GM12878 (cell line): Measurements from ENCODE around the gene GOLPH3. TPM values are rescaled to one million over a fixed set of nuclear protein-coding genes. Genes with fewer than 3 reads are reported as not detected.

Source experiments
- ATF2 ChIP-seq: IDR thresholded peaks from 2 replicates; pipeline ENCODE4 v1.6.1; 2012; ENCODE audit warnings: low read length, inconsistent platforms
- CBX5 ChIP-seq: sonication (generic); IDR thresholded peaks from 2 replicates; pipeline ENCODE4 v1.6.1; 2016; ENCODE audit warnings: low read depth, moderate library complexity, mild to moderate bottlenecking, inconsistent platforms
- DPF2 ChIP-seq: fragments of 450-650 bp; IDR thresholded peaks from 2 replicates; pipeline ENCODE4 v1.6.1; 2017; ENCODE audit warnings: mild to moderate bottlenecking
- FOXM1 ChIP-seq: IDR thresholded peaks from 2 replicates; pipeline ENCODE4 v1.6.1; 2012; ENCODE audit warnings: low read depth, mild to moderate bottlenecking, inconsistent platforms, low read length, moderate library complexity
- HCFC1 ChIP-seq: fragments of 150-350 bp; IDR thresholded peaks from 2 replicates; pipeline ENCODE4 v1.6.1; 2014; ENCODE audit warnings: low read length
- IRF3 ChIP-seq: fragments of 450-650 bp; IDR thresholded peaks from 2 replicates; pipeline ENCODE4 v1.6.1; 2014; ENCODE audit warnings: mild to moderate bottlenecking
- KAT2A ChIP-seq: conservative IDR thresholded peaks from 2 replicates; pipeline ENCODE4 v1.6.1; 2011; ENCODE audit warnings: low read depth, low read length; ENCODE audit not compliant: control insufficient read depth
- MEF2B ChIP-seq: fragments of 450-650 bp; IDR thresholded peaks from 2 replicates; pipeline ENCODE4 v1.6.1; 2018; ENCODE audit warnings: mild to moderate bottlenecking, moderate library complexity; ENCODE audit not compliant: partially characterized antibody, poor library complexity, severe bottlenecking
- MXI1 ChIP-seq: fragments of 150-350 bp; IDR thresholded peaks from 2 replicates; pipeline ENCODE4 v1.6.1; 2011; ENCODE audit warnings: low read depth, mild to moderate bottlenecking, inconsistent platforms, low read length, improper control_type of control experiment
- RBBP5 ChIP-seq: fragments of 200-600 bp; sonication (generic); conservative IDR thresholded peaks from 2 replicates; pipeline ENCODE4 v1.6.1; 2016
- RFX5 ChIP-seq: IDR thresholded peaks from 2 replicates; pipeline ENCODE4 v1.6.1; 2011; ENCODE audit warnings: low read depth, low read length, improper control_type of control experiment
- ZBTB40 ChIP-seq: fragments of 450-650 bp; IDR thresholded peaks from 2 replicates; pipeline ENCODE4 v1.6.1; 2016; ENCODE audit warnings: mild to moderate bottlenecking, moderate library complexity, borderline replicate concordance
- polyA plus RNA-seq, 11 experiments: library from polyadenylated mRNA; depleted of rRNA in 4 of 11; unstranded in 6 of 11; stranded (reverse) in 5 of 11; fragments of >200 nt; fragmentation: Nextera tagmentation in 4 of 11; fragmentation: Illumina TruSeq in 1 of 11; extraction: Ambion mirVana in 4 of 11; extraction: Trizol in 1 of 11; gene quantifications; 1 replicate in 1 of 11; 2 replicates in 10 of 11; pipeline versions ENCODE4 v1.2.1 to v1.2.3, GENCODE V29; 2011 to 2016; ENCODE audit warnings: inconsistent platforms in 2 of 11, missing spikeins in 2 of 11, low read depth in 1 of 11
- total RNA-seq, 4 experiments: library from RNA; depleted of rRNA in 3 of 4; stranded (reverse); fragments of >200 nt in 3 of 4; fragmentation: Illumina TruSeq in 1 of 4; extraction: Trizol in 1 of 4; gene quantifications; 2 replicates each; pipeline versions ENCODE4 v1.2.1 to v1.2.3, GENCODE V29; 2013 to 2021

GOLPH3 gene
- total and polyA plus RNA-seq, 10 of the 15 experiments (the other 5 are each of a cell fraction or from before 2014, with no cell fraction given): 14.0 to 79.7 (median 43.2) TPM

GRCh38 chr5:32103521-32103920, 70.6 kb downstream of the GOLPH3 start (continued):
- no peak for TF ChIP-seq ATF2
- no peak for TF ChIP-seq IRF3
- TF ChIP-seq KAT2A: no peak
- no peak for TF ChIP-seq RBBP5
- no peak for TF ChIP-seq CBX5
- TF ChIP-seq DPF2: no peak
- no peak for TF ChIP-seq FOXM1
- no peak for TF ChIP-seq HCFC1
- no peak for TF ChIP-seq ZBTB40
- TF ChIP-seq MXI1: no peak
- TF ChIP-seq RFX5: no peak
- TF ChIP-seq MEF2B: no peak
- TF ChIP-seq, all 136 proteins: peak for 0
